GM19438 (cell line): ENCODE results near the gene EPN2.
A peak's percentile ranks its signal among the peaks of the same experiment; 100 is the strongest.
"Not testable (repeated sequence)": the region's sequence is repeated elsewhere in the genome, so short reads cannot be mapped to it uniquely, and the experiment has no call there.

Experiments
- ATAC-seq: cut with Tn5 transposase; IDR thresholded peaks from one replicate; pipeline ENCODE4 v1.9.1; 2021; ENCODE audit warnings: low read depth; ENCODE audit not compliant: unreplicated experiment

Gene EPN2

GRCh38 chr17:19237139-19237388, at the start of gene EPN2:
TSS of gene EPN2 (plus strand) at chr17:19237366. CDS start at chr17:19283120, 45,754 bp downstream.
- ATAC-seq = not testable (repeated sequence)

GRCh38 chr17:19187883-19188869, 49.0 kb upstream of the EPN2 start:
- ATAC-seq = peak; percentile 5

- peak; percentile 57 for ATAC-seq
Measured at GRCh38 chr17:19188870-19189708, 48.1 kb upstream of the EPN2 start.

- not testable (repeated sequence) for ATAC-seq
Measured at GRCh38 chr17:19189781-19190405, 47.3 kb upstream of the EPN2 start.

GRCh38 chr17:19196382-19197204, 40.6 kb upstream of the EPN2 start:
- ATAC-seq = peak; percentile 93

GRCh38 chr17:19202448-19202847, 34.7 kb upstream of the EPN2 start:
- ATAC-seq = not testable (repeated sequence)

- ATAC-seq = not testable (repeated sequence)
Measured at GRCh38 chr17:19203429-19203828, 33.7 kb upstream of the EPN2 start.

- not testable (repeated sequence) for ATAC-seq
Measured at GRCh38 chr17:19215074-19215860, 21.9 kb upstream of the EPN2 start.

GRCh38 chr17:19216148-19216926, 20.8 kb upstream of the EPN2 start:
- not testable (repeated sequence) for ATAC-seq

GRCh38 chr17:19218914-19219313, 18.3 kb upstream of the EPN2 start:
- ATAC-seq = not testable (repeated sequence)

GRCh38 chr17:19219384-19219783, 17.8 kb upstream of the EPN2 start:
- ATAC-seq = not testable (repeated sequence)

GRCh38 chr17:19220195-19220594, 17.0 kb upstream of the EPN2 start:
- not testable (repeated sequence) for ATAC-seq

GRCh38 chr17:19226610-19227588, 10.3 kb upstream of the EPN2 start:
- not testable (repeated sequence) for ATAC-seq

- ATAC-seq = not testable (repeated sequence)
Measured at GRCh38 chr17:19234676-19235075, 2.5 kb upstream of the EPN2 start.

- not testable (repeated sequence) for ATAC-seq
Measured at GRCh38 chr17:19236351-19237138, 621 bp upstream of the EPN2 start.

GRCh38 chr17:19237389-19238166, 412 bp downstream of the EPN2 start:
- no peak for ATAC-seq
